ENCODE data around the gene PPRC1.

The PPRC1 gene

GRCh38 chr10:102196893-102197292 is 64.1 kb downstream of the PPRC1 start:
- DNase-seq: no peak

- no peak for DNase-seq
These were observed 65.2 kb downstream of the PPRC1 start for GRCh38 chr10:102198027-102198426.
